PFSK-1 (cell line): ENCODE data around the gene POP7.

Experiments
- FOXP2 ChIP-seq: optimal IDR thresholded peaks from 2 replicates; pipeline ENCODE3; 2011; ENCODE audit warnings: borderline replicate concordance, control low read depth, inconsistent platforms; ENCODE audit not compliant: insufficient read depth; ENCODE audit errors: extremely low read length, extremely low read depth
- POLR2AphosphoS5 ChIP-seq: IDR thresholded peaks from 2 replicates; pipeline ENCODE4 v1.6.1; 2012; ENCODE audit warnings: low read depth, mild to moderate bottlenecking, control low read depth, low read length, moderate library complexity
- REST ChIP-seq, 2 experiments: IDR thresholded peaks; 2 replicates each; pipeline versions ENCODE4 v1.6.1 to v1.8.0; 2011 to 2012; ENCODE audit warnings: low read depth in 2 of 2, low read length in 2 of 2, control low read depth in 1 of 2, inconsistent platforms in 1 of 2, mild to moderate bottlenecking in 1 of 2, moderate library complexity in 1 of 2; ENCODE audit not compliant: insufficient read depth in 1 of 2
- SIN3A ChIP-seq: IDR thresholded peaks from 2 replicates; pipeline ENCODE4 v1.6.1; 2012; ENCODE audit warnings: mild to moderate bottlenecking, low read length, moderate library complexity, borderline replicate concordance; ENCODE audit not compliant: insufficient read depth
- TAF1 ChIP-seq: IDR thresholded peaks from 2 replicates; pipeline ENCODE4 v1.6.1; 2012; ENCODE audit warnings: low read length, control low read depth, borderline replicate concordance; ENCODE audit not compliant: insufficient read depth

POP7 gene

GRCh38 chr7:100726996-100727761 is 21.3 kb downstream of the POP7 start:
- no peak for TF ChIP-seq REST (IDR thresholded peaks at IDR 0.05; ENCODE audit: insufficient read depth in 1 of 2, low read depth in 2 of 2, low read length in 2 of 2)
- no peak for TF ChIP-seq SIN3A
- no peak for TF ChIP-seq FOXP2
- no peak for TF ChIP-seq TAF1
- TF ChIP-seq POLR2AphosphoS5, result no peak

- no peak for TF ChIP-seq REST (IDR thresholded peaks at IDR 0.05; ENCODE audit: insufficient read depth in 1 of 2, low read depth in 2 of 2, low read length in 2 of 2)
- no peak for TF ChIP-seq POLR2AphosphoS5
- TF ChIP-seq FOXP2, result no peak
- no peak for TF ChIP-seq TAF1
- TF ChIP-seq SIN3A, result no peak
Measured at GRCh38 chr7:100728196-100728595, 22.3 kb downstream of the POP7 start.

- TF ChIP-seq REST (IDR thresholded peaks at IDR 0.05; ENCODE audit: insufficient read depth in 1 of 2, low read depth in 2 of 2, low read length in 2 of 2), result no peak
- TF ChIP-seq SIN3A, result no peak
- TF ChIP-seq FOXP2, result no peak
- no peak for TF ChIP-seq POLR2AphosphoS5
- no peak for TF ChIP-seq TAF1
Measured at GRCh38 chr7:100730136-100730800, 24.3 kb downstream of the POP7 start.

- TF ChIP-seq SIN3A (no peak), REST (IDR thresholded peaks at IDR 0.05; ENCODE audit: insufficient read depth in 1 of 2, low read depth in 2 of 2, low read length in 2 of 2) (no peak), TAF1 (no peak), FOXP2 (no peak), POLR2AphosphoS5 (no peak)
Measured at GRCh38 chr7:100731937-100732636, 26.2 kb downstream of the POP7 start.
